H1 (cell line): ENCODE data around the gene CLDN34. TPM values are rescaled to one million over a fixed set of nuclear protein-coding genes. Genes with fewer than 3 reads are reported as not detected.

ENCODE experiments used
- ASH2L ChIP-seq: fragments of 200-600, 300-600 bp; sonication (generic); IDR thresholded peaks from one replicate; pipeline ENCODE4 v1.7.1; 2017; ENCODE audit warnings: low read length
- CBX8 ChIP-seq: fragments of 300-800, 300-1000 bp; sonication (generic); IDR thresholded peaks from 2 replicates; pipeline ENCODE4 v1.7.1; 2016; ENCODE audit warnings: low read depth, low read length, borderline replicate concordance
- CHD7 ChIP-seq: fragments of 300-600 bp; sonication (generic); IDR thresholded peaks from 2 replicates; pipeline ENCODE4 v1.7.1; 2012; ENCODE audit warnings: low read length, moderate library complexity, mild to moderate bottlenecking, inconsistent platforms; ENCODE audit not compliant: insufficient replicate concordance
- CTCF ChIP-seq, 3 experiments: IDR thresholded peaks; 1 replicate in 2 of 3; 2 replicates in 1 of 3; pipeline versions ENCODE4 v1.5.1 to v1.6.1; 2011; ENCODE audit warnings: low read length in 3 of 3, mild to moderate bottlenecking in 3 of 3, inconsistent platforms in 2 of 3, low read depth in 1 of 3, moderate library complexity in 1 of 3; ENCODE audit not compliant: insufficient read depth in 1 of 3; ENCODE audit errors: control extremely low read depth in 1 of 3
- JUN ChIP-seq: IDR thresholded peaks from 2 replicates; pipeline ENCODE4 v1.6.1; 2011; ENCODE audit warnings: low read depth, mild to moderate bottlenecking, improper control_type of control experiment, low read length
- KDM4A ChIP-seq: IDR thresholded peaks from one replicate; pipeline ENCODE4 v1.7.1; 2012; ENCODE audit warnings: low read depth, mild to moderate bottlenecking, moderate library complexity, low read length, inconsistent platforms; ENCODE audit not compliant: severe bottlenecking
- NRF1 ChIP-seq: IDR thresholded peaks from 2 replicates; pipeline ENCODE4 v1.6.1; 2011; ENCODE audit warnings: mild to moderate bottlenecking, low read depth, low read length, improper control_type of control experiment
- SP2 ChIP-seq: IDR thresholded peaks from 2 replicates; pipeline ENCODE4 v1.6.1; 2012; ENCODE audit warnings: mild to moderate bottlenecking, low read length, inconsistent platforms
- SP4 ChIP-seq: IDR thresholded peaks from 2 replicates; pipeline ENCODE4 v1.6.1; 2012; ENCODE audit warnings: low read length, inconsistent platforms
- TAF1 ChIP-seq: IDR thresholded peaks from 2 replicates; pipeline ENCODE4 v1.6.1; 2011; ENCODE audit warnings: mild to moderate bottlenecking, low read depth, low read length
- polyA plus RNA-seq, 7 experiments: library from polyadenylated mRNA; depleted of rRNA in 3 of 7; stranded (reverse) in 5 of 7; unstranded in 2 of 7; fragments of >200 nt in 5 of 7; fragments of 200-250 nt in 2 of 7; gene quantifications; 1 replicate in 5 of 7; 2 replicates in 1 of 7; 4 replicates in 1 of 7; pipeline versions ENCODE4 v1.2.1 to v1.2.3, GENCODE V29; 2011 to 2013; ENCODE audit warnings: missing spikeins in 2 of 7, mixed read lengths in 2 of 7
- total RNA-seq: library from RNA; stranded (reverse); fragmentation: NEBNext Ultra II Directional; extraction: Animal tissue kit (Norgen Biotek cat#: 25700); gene quantifications from 2 replicates; pipeline ENCODE4 v1.2.1, GENCODE V29; 2021

CLDN34 gene
- total and polyA plus RNA-seq, 2 of the 8 experiments (the other 6 are each of a cell fraction or from before 2014, with no cell fraction given): 0.26 to 0.50 TPM

GRCh38 chrX:9983441-9983840 is 16.3 kb downstream of the CLDN34 start (continued):
- TF ChIP-seq CHD7 (no peak), SP4 (no peak), TAF1 (no peak), ASH2L (no peak), KDM4A (no peak), SP2 (no peak), CTCF (IDR thresholded peaks at IDR 0.05; ENCODE audit: control extremely low read depth in 1 of 3, insufficient read depth in 1 of 3, low read depth in 1 of 3, low read length in 3 of 3) (no peak), CBX8 (no peak), NRF1 (no peak), JUN (no peak)
